WTC11 (cell line): ENCODE data around the gene SIM1. TPM values are rescaled to one million over a fixed set of nuclear protein-coding genes. Genes with fewer than 3 reads are reported as not detected.

Experiments
- ATAC-seq: fragments of 200-7000 bp; cut with Tn5 transposase; 2 replicates; pipeline ENCODE4 v1.10.0; 2021; ENCODE audit warnings: mild to moderate bottlenecking, moderate library complexity
- CTCF ChIA-PET: fragments of 300-600 bp; sonication (Branson Sonifier 250); formaldehyde crosslinking; loops from one replicate; lab custom pipeline; 2021; ENCODE audit warnings: antibody characterized with exemption; lab: Charles Lee
- POLR2A ChIA-PET: fragments of 350-600 bp; sonication (Branson Sonifier 250); formaldehyde crosslinking; loops from one replicate; lab custom pipeline; 2021; ENCODE audit warnings: antibody characterized with exemption; lab: Charles Lee
- DNase-seq: peaks from one replicate; pipeline ENCODE4 v3.0.0; 2021; ENCODE audit warnings: low spot score
- H3K27ac Mint-ChIP-seq: 2 replicates; pipeline ENCODE4 v1.8.0; 2021; ENCODE audit warnings: mixed read lengths
- H3K27me3 Mint-ChIP-seq: 2 replicates; pipeline ENCODE4 v1.8.0; 2021; ENCODE audit warnings: low read depth, mild to moderate bottlenecking, moderate library complexity, mixed read lengths
- H3K36me3 Mint-ChIP-seq: 2 replicates; pipeline ENCODE4 v1.8.0; 2021; ENCODE audit warnings: mixed read lengths
- H3K4me1 Mint-ChIP-seq: 2 replicates; pipeline ENCODE4 v1.8.0; 2022; ENCODE audit warnings: mixed read lengths
- H3K4me3 Mint-ChIP-seq: 2 replicates; pipeline ENCODE4 v1.8.0; 2021; ENCODE audit warnings: mild to moderate bottlenecking, moderate library complexity, mixed read lengths
- H3K9me3 Mint-ChIP-seq: 2 replicates; pipeline ENCODE4 v1.8.0; 2021; ENCODE audit warnings: mixed read lengths
- ATF3 ChIP-seq: sonication (generic); formaldehyde crosslinking; conservative IDR thresholded peaks from 2 replicates; pipeline ENCODE4 v1.8.1; 2022; ENCODE audit warnings: mild to moderate bottlenecking, missing genetic modification reagents
- CREM ChIP-seq: sonication (generic); formaldehyde crosslinking; IDR thresholded peaks from 2 replicates; pipeline ENCODE4 v1.8.1; 2022; ENCODE audit warnings: mild to moderate bottlenecking, missing genetic modification reagents, moderate library complexity
- E2F5 ChIP-seq: sonication (generic); formaldehyde crosslinking; IDR thresholded peaks from 2 replicates; pipeline ENCODE4 v1.8.1; 2022; ENCODE audit warnings: mild to moderate bottlenecking, moderate library complexity, missing genetic modification reagents
- ERG ChIP-seq: fragments of 250-450 bp; sonication (Bioruptor Pico); IDR thresholded peaks from 2 replicates; pipeline ENCODE4 v1.8.0; 2021; ENCODE audit warnings: mild to moderate bottlenecking
- FOXK1 ChIP-seq: sonication (generic); formaldehyde crosslinking; IDR thresholded peaks from 2 replicates; pipeline ENCODE4 v1.8.0; 2022; ENCODE audit warnings: mild to moderate bottlenecking, moderate library complexity, missing genetic modification reagents
- GTF2I ChIP-seq: fragments of 250-450 bp; sonication (Bioruptor Pico); conservative IDR thresholded peaks from 2 replicates; pipeline ENCODE4 v1.4.0; 2021; ENCODE audit warnings: mild to moderate bottlenecking
- IRF1 ChIP-seq: sonication (generic); formaldehyde crosslinking; IDR thresholded peaks from 2 replicates; pipeline ENCODE4 v1.8.0; 2023; ENCODE audit warnings: missing genetic modification reagents
- KAT7 ChIP-seq: sonication (generic); formaldehyde crosslinking; IDR thresholded peaks from 2 replicates; pipeline ENCODE4 v1.8.1; 2023; ENCODE audit warnings: missing genetic modification reagents, mild to moderate bottlenecking, borderline replicate concordance
- PRDM15 ChIP-seq: sonication (generic); formaldehyde crosslinking; IDR thresholded peaks from 2 replicates; pipeline ENCODE4 v1.8.0; 2022; ENCODE audit warnings: missing genetic modification reagents
- SOX15 ChIP-seq: fragments of 250-450 bp; sonication (Bioruptor Pico); IDR thresholded peaks from 2 replicates; pipeline ENCODE4 v1.9.0; 2021; ENCODE audit warnings: mild to moderate bottlenecking
- USF2 ChIP-seq: sonication (generic); formaldehyde crosslinking; IDR thresholded peaks from 2 replicates; pipeline ENCODE4 v1.8.1; 2023; ENCODE audit warnings: mild to moderate bottlenecking, missing genetic modification reagents, moderate library complexity
- ZNF138 ChIP-seq: sonication (generic); formaldehyde crosslinking; conservative IDR thresholded peaks from 2 replicates; pipeline ENCODE4 v1.8.1; 2022; ENCODE audit warnings: mild to moderate bottlenecking, moderate library complexity, missing genetic modification reagents
- ZNF396 ChIP-seq: fragments of 250-450 bp; sonication (Bioruptor Pico); IDR thresholded peaks from 2 replicates; pipeline ENCODE4 v1.8.0; 2021; ENCODE audit warnings: mild to moderate bottlenecking, moderate library complexity, borderline replicate concordance
- ZNF671 ChIP-seq: fragments of 250-450 bp; sonication (Bioruptor Pico); IDR thresholded peaks from 2 replicates; pipeline ENCODE4 v1.8.0; 2021; ENCODE audit warnings: mild to moderate bottlenecking
- total RNA-seq: library from RNA; stranded (reverse); gene quantifications from 3 replicates; pipeline ENCODE4 v1.2.3, GENCODE V29; 2021

SIM1 gene
- total RNA-seq, 1 experiment from 2014 or later: 0.09 TPM

GRCh38 chr6:100467129-100468015 lies 2.7 kb upstream of the SIM1 start (continued):
- no peak for TF ChIP-seq PRDM15

GRCh38 chr6:100466410-100467128 lies 1.8 kb upstream of the SIM1 start:
- peak; percentile 1; the same call in 1 of the 2 replicates for ATAC-seq
- no peaks in the 10 kb centered on the region; the same call in 1 of the 2 replicates for H3K27me3 Mint-ChIP-seq
- CTCF ChIA-PET: interaction anchor here (1.3 to 3.6 kb wide), 3 partner anchors 10 to 360 kb away, joined by 4 to 15 read pairs (median 9); no protein-coding TSS in a partner anchor
- peak overlapping the region; percentile 64 for H3K4me3 Mint-ChIP-seq
- no peaks in the 10 kb centered on the region for H3K36me3 Mint-ChIP-seq
- peaks cover 64% of the 10 kb centered on the region for H3K4me1 Mint-ChIP-seq
- no peak for DNase-seq
- no peak overlapping the region for H3K27ac Mint-ChIP-seq
- TF ChIP-seq ZNF396 (CRISPR knock-in tag) (no peak), GTF2I (CRISPR knock-in tag) (no peak), SOX15 (CRISPR knock-in tag) (no peak), USF2 (no peak), ZNF138 (CRISPR knock-in tag) (no peak), E2F5 (no peak), CREM (CRISPR knock-in tag) (no peak), KAT7 (CRISPR knock-in tag) (no peak), IRF1 (CRISPR knock-in tag) (no peak), FOXK1 (CRISPR knock-in tag) (no peak), ATF3 (CRISPR knock-in tag) (no peak), ERG (CRISPR knock-in tag) (no peak), ZNF671 (no peak)
- POLR2A ChIA-PET: interaction anchor here (0.6 kb wide), 2 partner anchors 134 to 237 kb away, joined by 3 to 5 read pairs; no protein-coding TSS in a partner anchor
- no peaks in the 10 kb centered on the region for H3K9me3 Mint-ChIP-seq
